Neutrophil (primary cell): ENCODE data around the gene GPR87.

Experiments used
- H3K27ac ChIP-seq: fragments of 200-600 bp; sonication (generic); 2 replicates; pipeline ENCODE4 v1.5.1; 2016; ENCODE audit warnings: mild to moderate bottlenecking, moderate library complexity
- H3K27me3 ChIP-seq: fragments of 200-600 bp; sonication (generic); 2 replicates; pipeline ENCODE4 v1.6.0; 2016; ENCODE audit warnings: mild to moderate bottlenecking
- H3K36me3 ChIP-seq: fragments of 200-600 bp; sonication (generic); 2 replicates; pipeline ENCODE4 v1.5.1; 2017
- H3K4me1 ChIP-seq, 2 experiments: fragments of 200-600 bp in 1 of 2; sonication (generic) in 1 of 2; 1 replicate in 1 of 2; 2 replicates in 1 of 2; pipeline versions ENCODE4 v1.5.1 to v1.6.1; 2013 to 2016; ENCODE audit warnings: low read depth in 1 of 2, low read length in 1 of 2, mild to moderate bottlenecking in 1 of 2, moderate library complexity in 1 of 2; ENCODE audit not compliant: control insufficient read depth in 1 of 2, insufficient read depth in 1 of 2
- H3K4me3 ChIP-seq, 2 experiments: fragments of 200-600 bp in 1 of 2; sonication (generic) in 1 of 2; 1 replicate in 1 of 2; 2 replicates in 1 of 2; pipeline ENCODE4 v1.5.1; 2013 to 2016; ENCODE audit warnings: low read depth in 1 of 2, low read length in 1 of 2, mild to moderate bottlenecking in 1 of 2, moderate library complexity in 1 of 2
- H3K9me3 ChIP-seq: fragments of 200-600 bp; sonication (generic); 2 replicates; pipeline ENCODE4 v1.5.1; 2016
- TF ChIP-seq, protein P1 (sequence below): fragments of 200-600 bp; sonication (generic); IDR thresholded peaks from 2 replicates; pipeline ENCODE4 v1.5.1; 2016; ENCODE audit warnings: antibody characterized with exemption

Gene GPR87

GRCh38 chr3:151278230-151278629 is 38.4 kb downstream of the GPR87 start, which contains the start of gene P2RY14:
TSS of gene P2RY14 (minus strand) at chr3:151278542. CDS start at chr3:151214316, 64,226 bp downstream.
- TF ChIP-seq, protein P1, sequence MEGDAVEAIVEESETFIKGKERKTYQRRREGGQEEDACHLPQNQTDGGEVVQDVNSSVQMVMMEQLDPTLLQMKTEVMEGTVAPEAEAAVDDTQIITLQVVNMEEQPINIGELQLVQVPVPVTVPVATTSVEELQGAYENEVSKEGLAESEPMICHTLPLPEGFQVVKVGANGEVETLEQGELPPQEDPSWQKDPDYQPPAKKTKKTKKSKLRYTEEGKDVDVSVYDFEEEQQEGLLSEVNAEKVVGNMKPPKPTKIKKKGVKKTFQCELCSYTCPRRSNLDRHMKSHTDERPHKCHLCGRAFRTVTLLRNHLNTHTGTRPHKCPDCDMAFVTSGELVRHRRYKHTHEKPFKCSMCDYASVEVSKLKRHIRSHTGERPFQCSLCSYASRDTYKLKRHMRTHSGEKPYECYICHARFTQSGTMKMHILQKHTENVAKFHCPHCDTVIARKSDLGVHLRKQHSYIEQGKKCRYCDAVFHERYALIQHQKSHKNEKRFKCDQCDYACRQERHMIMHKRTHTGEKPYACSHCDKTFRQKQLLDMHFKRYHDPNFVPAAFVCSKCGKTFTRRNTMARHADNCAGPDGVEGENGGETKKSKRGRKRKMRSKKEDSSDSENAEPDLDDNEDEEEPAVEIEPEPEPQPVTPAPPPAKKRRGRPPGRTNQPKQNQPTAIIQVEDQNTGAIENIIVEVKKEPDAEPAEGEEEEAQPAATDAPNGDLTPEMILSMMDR: no peak
- H3K36me3 ChIP-seq: no peaks in the 10 kb centered on the region
- no peaks in the 10 kb centered on the region for H3K27me3 ChIP-seq
- H3K4me1 ChIP-seq: peaks cover 40 to 54% of the 10 kb centered on the region in 2 experiments
- H3K4me3 ChIP-seq: peak within 1 kb of the TSS; percentile 6 to 35
- no peaks in the 10 kb centered on the region for H3K9me3 ChIP-seq
- peak within 1 kb of the TSS; percentile 85 for H3K27ac ChIP-seq

GRCh38 chr3:151276687-151277042 is 40.0 kb downstream of the GPR87 start:
- no peaks in the 10 kb centered on the region for H3K27me3 ChIP-seq
- H3K4me1 ChIP-seq: peaks cover 40 to 54% of the 10 kb centered on the region in 2 experiments
- no peaks in the 10 kb centered on the region for H3K36me3 ChIP-seq
- TF ChIP-seq, protein P1: no peak
- no peaks in the 10 kb centered on the region for H3K9me3 ChIP-seq
- peak overlapping the region in 1 of 2 experiments; percentile 35 for H3K4me3 ChIP-seq
- peak overlapping the region; percentile 85 for H3K27ac ChIP-seq

GRCh38 chr3:151276038-151276686 is 40.5 kb downstream of the GPR87 start:
- Histone ChIP-seq H3K4me3 (peak overlapping the region in 1 of 2 experiments; percentile 9), H3K4me1 (peaks cover 40 to 50% of the 10 kb centered on the region in 2 experiments), H3K36me3 (no peaks in the 10 kb centered on the region), H3K27me3 (no peaks in the 10 kb centered on the region), H3K27ac (peak overlapping the region; percentile 85), H3K9me3 (no peaks in the 10 kb centered on the region)
- TF ChIP-seq, protein P1: no peak

- TF ChIP-seq, protein P1: no peak
- Histone ChIP-seq H3K27ac (no peak overlapping the region), H3K4me1 (peaks cover 39 to 43% of the 10 kb centered on the region in 2 experiments), H3K27me3 (no peaks in the 10 kb centered on the region), H3K9me3 (no peaks in the 10 kb centered on the region), H3K36me3 (no peaks in the 10 kb centered on the region), H3K4me3 (no peak overlapping the region)
Measured at GRCh38 chr3:151275091-151275490, 41.5 kb downstream of the GPR87 start.

DNA sequence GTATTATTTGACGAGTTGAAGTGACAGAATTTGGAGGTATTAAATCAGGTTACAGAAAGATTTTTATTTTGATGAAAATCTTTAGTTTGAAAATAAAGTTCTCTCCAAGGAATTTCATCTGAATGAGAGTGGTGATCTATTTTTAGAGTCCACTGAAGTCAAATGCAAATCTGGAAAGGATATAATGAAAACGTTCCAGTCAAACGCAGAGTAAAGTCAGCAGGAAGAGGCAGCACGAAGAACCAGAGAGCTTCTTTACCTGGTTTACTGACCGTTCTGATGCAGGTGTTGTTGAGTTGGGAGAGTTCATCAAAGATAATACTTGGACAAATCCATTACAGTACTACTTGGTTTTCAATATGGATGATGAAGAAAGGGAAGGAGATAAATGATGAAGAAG is 47.0 kb downstream of the GPR87 start:
- no peaks in the 10 kb centered on the region for H3K27me3 ChIP-seq
- TF ChIP-seq, protein P1: no peak

More for the DNA sequence above, 47.0 kb downstream of the GPR87 start:
- H3K27ac ChIP-seq: no peak overlapping the region
- H3K4me3 ChIP-seq: no peak overlapping the region
- no peaks in the 10 kb centered on the region for H3K36me3 ChIP-seq
- no peaks in the 10 kb centered on the region for H3K9me3 ChIP-seq
- peaks cover 0 to 22% of the 10 kb centered on the region in 2 experiments for H3K4me1 ChIP-seq
